Measurements from ENCODE around the gene HCN1.
"Not testable (repeated sequence)": the region's sequence is repeated elsewhere in the genome, so short reads cannot be mapped to it uniquely, and the experiment has no call there.

Gene HCN1

GRCh38 chr5:45385321-45386058, 310.7 kb downstream of the HCN1 start:
- no peaks in the 10 kb centered on the region for H3K36me3 ChIP-seq (ENCODE audit: control insufficient read depth, insufficient read depth, low read length)
- no peak overlapping the region for H3K4me3 ChIP-seq (ENCODE audit: extremely low read depth, insufficient read depth, low read length, poor library complexity, severe bottlenecking)
- H3K9me3 ChIP-seq (ENCODE audit: control insufficient read depth, low read length): no peaks in the 10 kb centered on the region
- H3K27ac ChIP-seq (ENCODE audit: low read depth, low read length, severe bottlenecking): peak overlapping the region; percentile 81
- H3K4me1 ChIP-seq (ENCODE audit: control insufficient read depth, insufficient read depth, low read length, poor library complexity, severe bottlenecking): peaks cover 12% of the 10 kb centered on the region
- 40% methylated on average over 1 of the region's 6 CpGs; no CpG with 5 or more reads in 1 of the 2 experiments for WGBS, 2 experiments (ENCODE audit: insufficient coverage in 2 of 2)

DNA sequence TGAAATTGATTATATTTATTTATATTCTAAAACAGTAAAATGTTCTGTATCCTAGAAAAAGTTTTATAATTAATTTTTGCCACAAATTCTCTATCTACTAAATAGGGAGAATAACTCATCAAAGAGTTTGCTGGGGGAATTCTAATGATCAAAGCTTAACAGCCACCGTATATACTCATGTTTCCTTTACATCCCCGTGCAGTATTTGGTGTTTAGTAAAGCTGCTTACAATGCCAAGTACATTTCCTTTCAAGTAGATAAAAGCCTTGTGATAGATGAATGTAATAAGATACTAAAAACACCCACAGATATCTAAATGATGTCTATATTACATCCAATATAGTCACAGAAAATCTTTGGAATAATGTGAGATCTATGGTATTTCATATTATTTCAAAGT, 312.2 kb downstream of the HCN1 start:
- no peak overlapping the region for H3K27ac ChIP-seq (ENCODE audit: low read depth, low read length, severe bottlenecking)
- no peaks in the 10 kb centered on the region for H3K9me3 ChIP-seq (ENCODE audit: control insufficient read depth, low read length)
- H3K4me1 ChIP-seq (ENCODE audit: control insufficient read depth, insufficient read depth, low read length, poor library complexity, severe bottlenecking): peaks cover 12% of the 10 kb centered on the region
- no peak overlapping the region for H3K4me3 ChIP-seq (ENCODE audit: extremely low read depth, insufficient read depth, low read length, poor library complexity, severe bottlenecking)
- no CpG with 5 or more reads among the region's 2 CpGs for WGBS, 2 experiments (ENCODE audit: insufficient coverage in 2 of 2)
- H3K36me3 ChIP-seq (ENCODE audit: control insufficient read depth, insufficient read depth, low read length): no peaks in the 10 kb centered on the region

GRCh38 chr5:45382583-45382982, 313.6 kb downstream of the HCN1 start:
- no CpG with 5 or more reads among the region's 2 CpGs for WGBS, 2 experiments (ENCODE audit: insufficient coverage in 2 of 2)
- Histone ChIP-seq H3K4me3 (ENCODE audit: extremely low read depth, insufficient read depth, low read length, poor library complexity, severe bottlenecking) (no peak overlapping the region), H3K4me1 (ENCODE audit: control insufficient read depth, insufficient read depth, low read length, poor library complexity, severe bottlenecking) (peaks cover 12% of the 10 kb centered on the region), H3K27ac (ENCODE audit: low read depth, low read length, severe bottlenecking) (no peak overlapping the region), H3K9me3 (ENCODE audit: control insufficient read depth, low read length) (no peaks in the 10 kb centered on the region), H3K36me3 (ENCODE audit: control insufficient read depth, insufficient read depth, low read length) (no peaks in the 10 kb centered on the region)

- 83 to 100% methylated on average over 1 to 2 of the region's 2 CpGs for WGBS, 2 experiments (ENCODE audit: insufficient coverage in 2 of 2)
- Histone ChIP-seq H3K4me3 (ENCODE audit: extremely low read depth, insufficient read depth, low read length, poor library complexity, severe bottlenecking) (no peak overlapping the region), H3K4me1 (ENCODE audit: control insufficient read depth, insufficient read depth, low read length, poor library complexity, severe bottlenecking) (no peaks in the 10 kb centered on the region), H3K36me3 (ENCODE audit: control insufficient read depth, insufficient read depth, low read length) (no peaks in the 10 kb centered on the region), H3K9me3 (ENCODE audit: control insufficient read depth, low read length) (no peaks in the 10 kb centered on the region), H3K27ac (ENCODE audit: low read depth, low read length, severe bottlenecking) (no peak overlapping the region)
Observed at GRCh38 chr5:45376417-45376816, 319.8 kb downstream of the HCN1 start.

DNA sequence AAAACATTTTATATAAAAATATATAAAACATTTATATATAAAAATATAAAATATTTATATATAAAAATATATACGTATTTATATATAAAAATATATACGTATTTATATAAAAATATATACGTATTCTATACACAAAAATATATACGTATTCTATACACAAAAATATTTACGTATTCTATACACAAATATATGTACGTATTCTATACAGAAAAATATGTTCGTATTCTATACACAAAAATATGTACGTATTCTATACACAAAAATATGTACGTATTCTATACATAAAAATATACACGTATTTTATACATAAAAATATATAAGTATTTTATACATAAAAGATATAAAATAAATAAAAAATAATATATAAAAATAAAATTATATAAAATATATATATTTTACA, 323.6 kb downstream of the HCN1 start:
- no peaks in the 10 kb centered on the region for H3K36me3 ChIP-seq (ENCODE audit: control insufficient read depth, insufficient read depth, low read length)
- H3K4me3 ChIP-seq (ENCODE audit: extremely low read depth, insufficient read depth, low read length, poor library complexity, severe bottlenecking): no peak overlapping the region
- no peak overlapping the region for H3K27ac ChIP-seq (ENCODE audit: low read depth, low read length, severe bottlenecking)
- H3K9me3 ChIP-seq (ENCODE audit: control insufficient read depth, low read length): no peaks in the 10 kb centered on the region
- no CpG with 5 or more reads among the region's 10 CpGs for WGBS, 2 experiments (ENCODE audit: insufficient coverage in 2 of 2)
- H3K4me1 ChIP-seq (ENCODE audit: control insufficient read depth, insufficient read depth, low read length, poor library complexity, severe bottlenecking): no peaks in the 10 kb centered on the region

DNA sequence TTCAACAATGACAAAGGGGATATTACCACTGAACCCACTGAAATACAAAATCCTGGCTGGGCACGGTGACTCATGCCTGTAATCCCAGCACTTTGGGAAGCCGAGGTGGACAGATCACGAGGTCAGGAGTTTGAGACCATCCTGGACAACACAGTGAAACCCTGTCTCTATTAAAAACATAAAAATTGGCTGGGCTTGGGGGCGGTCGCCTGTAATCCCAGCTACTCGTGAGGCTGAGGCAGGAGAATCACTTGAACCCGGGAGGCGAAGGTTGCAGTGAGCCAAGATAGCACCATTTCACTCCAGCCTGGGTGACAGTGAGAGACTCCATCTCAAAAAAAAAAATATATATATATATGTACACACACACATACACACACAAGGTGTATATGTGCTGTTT, 324.8 kb downstream of the HCN1 start:
- H3K4me3 ChIP-seq (ENCODE audit: extremely low read depth, insufficient read depth, low read length, poor library complexity, severe bottlenecking); H3K4me1 ChIP-seq (ENCODE audit: control insufficient read depth, insufficient read depth, low read length, poor library complexity, severe bottlenecking); H3K9me3 ChIP-seq (ENCODE audit: control insufficient read depth, low read length); H3K36me3 ChIP-seq (ENCODE audit: control insufficient read depth, insufficient read depth, low read length); H3K27ac ChIP-seq (ENCODE audit: low read depth, low read length, severe bottlenecking): not testable (repeated sequence)
- 83 to 97% methylated on average over 2 to 3 of the region's 8 CpGs for WGBS, 2 experiments (ENCODE audit: insufficient coverage in 2 of 2)

DNA sequence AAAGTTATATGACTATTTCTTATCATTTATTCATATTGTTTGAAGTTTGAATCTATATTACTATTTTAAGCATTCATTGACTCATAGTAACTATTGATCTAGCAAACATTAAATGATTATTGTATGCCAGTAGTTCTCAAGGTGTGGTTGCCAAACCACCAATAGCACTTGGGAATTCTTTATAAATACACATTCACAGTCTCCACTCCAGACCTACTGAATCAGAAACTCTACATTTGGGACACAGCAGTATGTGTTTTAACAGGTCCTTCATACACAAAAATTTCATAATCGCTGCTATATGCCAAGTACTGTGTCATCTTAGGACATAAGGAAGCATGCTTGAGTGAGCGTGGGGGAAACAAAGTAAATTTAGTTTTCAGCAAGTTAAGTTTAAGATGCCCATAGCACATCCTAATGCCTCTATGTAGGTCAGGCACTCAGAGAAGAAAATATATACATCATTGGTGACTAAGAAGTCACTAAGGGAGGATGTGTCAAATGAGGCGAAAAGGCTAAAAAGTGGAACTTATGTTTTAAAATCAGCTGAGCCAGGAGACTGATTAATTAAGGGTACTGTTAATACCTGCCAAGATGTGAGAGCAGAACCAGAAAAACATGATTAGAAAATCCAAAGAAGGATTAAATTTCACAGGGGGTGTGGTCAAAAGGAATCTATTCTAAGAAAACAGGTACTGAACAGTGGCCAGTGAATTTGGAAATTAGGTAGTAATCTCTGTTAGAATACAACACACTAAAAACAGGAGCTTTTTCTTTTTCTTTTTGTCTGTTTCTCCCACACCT, 340.8 kb downstream of the HCN1 start:
- Histone ChIP-seq H3K4me3 (ENCODE audit: extremely low read depth, insufficient read depth, low read length, poor library complexity, severe bottlenecking) (no peak overlapping the region), H3K9me3 (ENCODE audit: control insufficient read depth, low read length) (no peaks in the 10 kb centered on the region), H3K4me1 (ENCODE audit: control insufficient read depth, insufficient read depth, low read length, poor library complexity, severe bottlenecking) (no peaks in the 10 kb centered on the region), H3K27ac (ENCODE audit: low read depth, low read length, severe bottlenecking) (no peak overlapping the region), H3K36me3 (ENCODE audit: control insufficient read depth, insufficient read depth, low read length) (no peaks in the 10 kb centered on the region)
- 83 to 100% methylated on average over 1 of the region's 3 CpGs for WGBS, 2 experiments (ENCODE audit: insufficient coverage in 2 of 2)

GRCh38 chr5:45336464-45336863, 359.7 kb downstream of the HCN1 start:
- H3K36me3 ChIP-seq (ENCODE audit: control insufficient read depth, insufficient read depth, low read length): no peaks in the 10 kb centered on the region
- no peaks in the 10 kb centered on the region for H3K4me1 ChIP-seq (ENCODE audit: control insufficient read depth, insufficient read depth, low read length, poor library complexity, severe bottlenecking)
- WGBS, 2 experiments (ENCODE audit: insufficient coverage in 2 of 2): 80 to 89% methylated on average over 1 of the region's 2 CpGs
- H3K27ac ChIP-seq (ENCODE audit: low read depth, low read length, severe bottlenecking): no peak overlapping the region
- H3K9me3 ChIP-seq (ENCODE audit: control insufficient read depth, low read length): no peaks in the 10 kb centered on the region
- no peak overlapping the region for H3K4me3 ChIP-seq (ENCODE audit: extremely low read depth, insufficient read depth, low read length, poor library complexity, severe bottlenecking)

- Histone ChIP-seq H3K9me3 (ENCODE audit: control insufficient read depth, low read length) (no peaks in the 10 kb centered on the region), H3K4me1 (ENCODE audit: control insufficient read depth, insufficient read depth, low read length, poor library complexity, severe bottlenecking) (no peaks in the 10 kb centered on the region), H3K27ac (ENCODE audit: low read depth, low read length, severe bottlenecking) (no peak overlapping the region), H3K36me3 (ENCODE audit: control insufficient read depth, insufficient read depth, low read length) (no peaks in the 10 kb centered on the region), H3K4me3 (ENCODE audit: extremely low read depth, insufficient read depth, low read length, poor library complexity, severe bottlenecking) (no peak overlapping the region)
- WGBS, 2 experiments (ENCODE audit: insufficient coverage in 2 of 2): no CpG with 5 or more reads among the region's 2 CpGs
Observed at GRCh38 chr5:45335978-45336377, 360.2 kb downstream of the HCN1 start.

GRCh38 chr5:45335346-45335745, 360.8 kb downstream of the HCN1 start:
- H3K9me3 ChIP-seq (ENCODE audit: control insufficient read depth, low read length): no peaks in the 10 kb centered on the region
- no peaks in the 10 kb centered on the region for H3K4me1 ChIP-seq (ENCODE audit: control insufficient read depth, insufficient read depth, low read length, poor library complexity, severe bottlenecking)
- no peaks in the 10 kb centered on the region for H3K36me3 ChIP-seq (ENCODE audit: control insufficient read depth, insufficient read depth, low read length)
- H3K27ac ChIP-seq (ENCODE audit: low read depth, low read length, severe bottlenecking): no peak overlapping the region
- H3K4me3 ChIP-seq (ENCODE audit: extremely low read depth, insufficient read depth, low read length, poor library complexity, severe bottlenecking): no peak overlapping the region

DNA sequence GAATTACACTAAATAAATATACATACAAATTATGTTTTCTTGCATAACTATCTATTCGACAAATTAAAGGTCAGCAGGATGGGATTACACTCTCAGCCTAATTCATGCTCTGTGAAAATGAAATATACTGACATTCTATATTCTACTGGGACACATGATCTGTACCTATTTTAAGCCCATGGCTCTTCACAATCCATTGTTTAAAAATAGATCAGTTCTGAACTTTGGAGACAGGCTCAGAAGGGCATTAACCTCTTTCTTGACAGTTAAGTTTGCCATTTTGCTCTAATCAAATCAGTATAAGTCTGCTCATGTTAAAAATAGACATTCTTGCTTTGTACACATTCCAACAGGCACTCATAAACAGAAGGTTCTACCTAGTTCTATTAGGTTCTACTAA, 361.2 kb downstream of the HCN1 start:
- WGBS, 2 experiments (ENCODE audit: insufficient coverage in 2 of 2): no CpG with 5 or more reads among the region's 1 CpG

More for the DNA sequence above, 361.2 kb downstream of the HCN1 start:
- no peak overlapping the region for H3K27ac ChIP-seq (ENCODE audit: low read depth, low read length, severe bottlenecking)
- H3K9me3 ChIP-seq (ENCODE audit: control insufficient read depth, low read length): no peaks in the 10 kb centered on the region
- no peaks in the 10 kb centered on the region for H3K36me3 ChIP-seq (ENCODE audit: control insufficient read depth, insufficient read depth, low read length)
- H3K4me3 ChIP-seq (ENCODE audit: extremely low read depth, insufficient read depth, low read length, poor library complexity, severe bottlenecking): no peak overlapping the region
- no peaks in the 10 kb centered on the region for H3K4me1 ChIP-seq (ENCODE audit: control insufficient read depth, insufficient read depth, low read length, poor library complexity, severe bottlenecking)

Data from mesodermal cell (in vitro differentiated cells).